MM.1S (cell line): ENCODE results near the gene MAGI1.

Experiments used
- DNase-seq: peaks from one replicate; pipeline ENCODE4 v3.0.0-alpha.2; 2015
- H2AFZ ChIP-seq: fragments of 300-600 bp; sonication (generic); 2 replicates; pipeline ENCODE4 v1.6.0; 2016; ENCODE audit warnings: antibody characterized with exemption, low read length
- H3F3A ChIP-seq: fragments of 300-600 bp; sonication (generic); 2 replicates; pipeline ENCODE4 v1.6.1; 2016; ENCODE audit warnings: mild to moderate bottlenecking, antibody characterized with exemption, low read length, moderate library complexity, mixed read lengths; ENCODE audit not compliant: insufficient read depth
- H3K27ac ChIP-seq: fragments of 300-600 bp; sonication (generic); 2 replicates; pipeline ENCODE4 v1.5.1; 2016; ENCODE audit warnings: mild to moderate bottlenecking, low read length
- H3K27me3 ChIP-seq: fragments of 300-600 bp; sonication (generic); replicated peaks from 2 replicates; pipeline ENCODE4 v1.6.0; 2016; ENCODE audit warnings: low read length; ENCODE audit not compliant: insufficient read depth
- H3K36me3 ChIP-seq: fragments of 300-600 bp; sonication (generic); replicated peaks from 2 replicates; pipeline ENCODE4 v1.6.1; 2016; ENCODE audit warnings: mild to moderate bottlenecking, low read length, mixed read lengths; ENCODE audit not compliant: insufficient read depth
- H3K4me1 ChIP-seq: fragments of 300-600 bp; sonication (generic); 2 replicates; pipeline ENCODE4 v1.6.1; 2016; ENCODE audit warnings: low read length, mixed read lengths
- H3K4me2 ChIP-seq: fragments of 300-600 bp; sonication (generic); 2 replicates; pipeline ENCODE4 v1.6.0; 2016; ENCODE audit warnings: low read depth, low read length
- H3K4me3 ChIP-seq: fragments of 300-600 bp; sonication (generic); 2 replicates; pipeline ENCODE4 v1.5.1; 2016; ENCODE audit warnings: low read length, mixed read lengths
- H3K79me2 ChIP-seq: fragments of 300-600 bp; sonication (generic); 2 replicates; pipeline ENCODE4 v1.6.1; 2016; ENCODE audit warnings: mixed run types, low read length, mixed read lengths
- H3K9ac ChIP-seq: fragments of 300-600 bp; sonication (generic); 2 replicates; pipeline ENCODE4 v1.6.1; 2016; ENCODE audit warnings: low read length, mixed read lengths
- H3K9me2 ChIP-seq: fragments of 300-600 bp; sonication (generic); replicated peaks from 2 replicates; pipeline ENCODE4 v1.6.1; 2016; ENCODE audit warnings: mild to moderate bottlenecking, low read length, mixed read lengths; ENCODE audit not compliant: insufficient read depth
- H3K9me3 ChIP-seq: fragments of 300-600 bp; sonication (generic); replicated peaks from 2 replicates; pipeline ENCODE4 v1.6.1; 2016; ENCODE audit warnings: mild to moderate bottlenecking, low read length, mixed read lengths; ENCODE audit not compliant: insufficient read depth
- H4K20me1 ChIP-seq: fragments of 300-600 bp; sonication (generic); 2 replicates; pipeline ENCODE4 v1.6.1; 2016; ENCODE audit warnings: mild to moderate bottlenecking, low read length, moderate library complexity, mixed read lengths; ENCODE audit not compliant: insufficient read depth
- CTCF ChIP-seq: fragments of 300-600 bp; sonication (generic); IDR thresholded peaks from 2 replicates; pipeline ENCODE4 v1.5.1; 2016; ENCODE audit warnings: antibody characterized with exemption, low read length, mixed read lengths
- EZH2 ChIP-seq: fragments of 300-600 bp; sonication (generic); optimal IDR thresholded peaks from 2 replicates; pipeline ENCODE3; 2017; ENCODE audit warnings: low read depth, mild to moderate bottlenecking, antibody characterized with exemption, low read length, mixed read lengths
- EZH2phosphoT487 ChIP-seq: fragments of 300-600 bp; sonication (generic); IDR thresholded peaks from 2 replicates; pipeline ENCODE4 v1.6.1; 2018; ENCODE audit warnings: antibody characterized with exemption, low read length

The MAGI1 gene

GRCh38 chr3:65924762-65925161 is 114.0 kb downstream of the MAGI1 start:
- Histone ChIP-seq H3K36me3 (no peaks in the 10 kb centered on the region), H3F3A (no peaks in the 10 kb centered on the region), H3K4me3 (no peak overlapping the region), H3K9ac (no peak overlapping the region), H2AFZ (no peak overlapping the region), H3K9me3 (no peaks in the 10 kb centered on the region), H3K79me2 (no peaks in the 10 kb centered on the region), H4K20me1 (no peaks in the 10 kb centered on the region), H3K27ac (no peak overlapping the region), H3K4me1 (no peaks in the 10 kb centered on the region), H3K9me2 (no peaks in the 10 kb centered on the region), H3K27me3 (no peaks in the 10 kb centered on the region), H3K4me2 (no peak overlapping the region)
- TF ChIP-seq EZH2 = no peak
- TF ChIP-seq EZH2phosphoT487 = no peak
- no peak for TF ChIP-seq CTCF
- DNase-seq = no peak

GRCh38 chr3:65922441-65922840 is 116.3 kb downstream of the MAGI1 start:
- Histone ChIP-seq H3K4me1 (no peaks in the 10 kb centered on the region), H3K36me3 (no peaks in the 10 kb centered on the region), H2AFZ (no peak overlapping the region), H3K79me2 (no peaks in the 10 kb centered on the region), H3K27me3 (no peaks in the 10 kb centered on the region), H3K9me3 (no peaks in the 10 kb centered on the region), H3K27ac (no peak overlapping the region), H4K20me1 (no peaks in the 10 kb centered on the region), H3K4me2 (no peak overlapping the region), H3K9ac (no peak overlapping the region), H3K9me2 (no peaks in the 10 kb centered on the region), H3F3A (no peaks in the 10 kb centered on the region), H3K4me3 (no peak overlapping the region)
- DNase-seq = no peak
- TF ChIP-seq EZH2 = no peak
- TF ChIP-seq CTCF = no peak
- TF ChIP-seq EZH2phosphoT487 = no peak

GRCh38 chr3:65919826-65920225 is 118.9 kb downstream of the MAGI1 start:
- H3K79me2 ChIP-seq = no peaks in the 10 kb centered on the region
- DNase-seq = no peak
- no peaks in the 10 kb centered on the region for H3K4me1 ChIP-seq
- no peaks in the 10 kb centered on the region for H4K20me1 ChIP-seq
- no peak overlapping the region for H2AFZ ChIP-seq
- no peak overlapping the region for H3K27ac ChIP-seq
- H3K27me3 ChIP-seq = no peaks in the 10 kb centered on the region
- H3K9ac ChIP-seq = no peak overlapping the region
- no peak overlapping the region for H3K4me3 ChIP-seq
- H3K9me3 ChIP-seq = no peaks in the 10 kb centered on the region
- TF ChIP-seq EZH2 = no peak
- no peaks in the 10 kb centered on the region for H3K36me3 ChIP-seq
- H3K4me2 ChIP-seq = no peak overlapping the region
- no peaks in the 10 kb centered on the region for H3F3A ChIP-seq
- H3K9me2 ChIP-seq = no peaks in the 10 kb centered on the region

- H3K79me2 ChIP-seq = no peaks in the 10 kb centered on the region
- no peak overlapping the region for H3K4me2 ChIP-seq
- H3K27me3 ChIP-seq = no peaks in the 10 kb centered on the region
- TF ChIP-seq EZH2phosphoT487 (no peak), CTCF (no peak), EZH2 (no peak)
- no peak overlapping the region for H3K4me3 ChIP-seq
- no peaks in the 10 kb centered on the region for H3K9me2 ChIP-seq
- H3K36me3 ChIP-seq = no peaks in the 10 kb centered on the region
- no peak overlapping the region for H2AFZ ChIP-seq
- no peaks in the 10 kb centered on the region for H3K4me1 ChIP-seq
- no peak overlapping the region for H3K9ac ChIP-seq
- DNase-seq = no peak
- H3K27ac ChIP-seq = no peak overlapping the region
- H3F3A ChIP-seq = no peaks in the 10 kb centered on the region
- no peaks in the 10 kb centered on the region for H3K9me3 ChIP-seq
- H4K20me1 ChIP-seq = no peaks in the 10 kb centered on the region
These were observed 123.2 kb downstream of the MAGI1 start for GRCh38 chr3:65915477-65915876.
